HPDE6-E6E7 (cell line): Measurements from ENCODE around the gene CCDC97.

Experiments used
- DNase-seq: peaks from one replicate; pipeline ENCODE4 v3.0.0; 2011; ENCODE audit warnings: missing footprints; ENCODE audit errors: extremely low spot score

The CCDC97 gene

GRCh38 chr19:41320185-41320518, 10.2 kb downstream of the CCDC97 start:
- no peak for DNase-seq

- no peak for DNase-seq
Measured at GRCh38 chr19:41320568-41320967, 10.6 kb downstream of the CCDC97 start.

- no peak for DNase-seq
Measured at GRCh38 chr19:41321204-41321599, 11.2 kb downstream of the CCDC97 start.

- DNase-seq, result no peak
Measured at GRCh38 chr19:41321600-41322270, 11.8 kb downstream of the CCDC97 start.

GRCh38 chr19:41322451-41322850, 12.5 kb downstream of the CCDC97 start:
- DNase-seq, result no peak

GRCh38 chr19:41323023-41323422, 13.1 kb downstream of the CCDC97 start:
- no peak for DNase-seq

GRCh38 chr19:41323430-41324125, 13.6 kb downstream of the CCDC97 start:
- no peak for DNase-seq

- no peak for DNase-seq
Measured at GRCh38 chr19:41324231-41324702, 14.3 kb downstream of the CCDC97 start.

- DNase-seq, result peak; percentile 80
Measured at GRCh38 chr19:41324921-41325639, 15.1 kb downstream of the CCDC97 start.

- DNase-seq, result no peak
Measured at GRCh38 chr19:41325640-41325946, 15.6 kb downstream of the CCDC97 start.

GRCh38 chr19:41325947-41326706, 16.2 kb downstream of the CCDC97 start:
- DNase-seq, result no peak

- DNase-seq, result no peak
Measured at GRCh38 chr19:41327076-41327575, 17.2 kb downstream of the CCDC97 start.

GRCh38 chr19:41327576-41328156, 17.7 kb downstream of the CCDC97 start:
- DNase-seq, result peak; percentile 92

GRCh38 chr19:41328157-41328841, 18.3 kb downstream of the CCDC97 start:
- DNase-seq, result no peak

- DNase-seq, result no peak
Measured at GRCh38 chr19:41328842-41329225, 18.9 kb downstream of the CCDC97 start.

- no peak for DNase-seq
Measured at GRCh38 chr19:41330481-41330880, 20.5 kb downstream of the CCDC97 start.

GRCh38 chr19:41330946-41331678, 21.1 kb downstream of the CCDC97 start:
- DNase-seq, result no peak

GRCh38 chr19:41332000-41332399, 22.0 kb downstream of the CCDC97 start:
- no peak for DNase-seq

- DNase-seq, result no peak
Measured at GRCh38 chr19:41332468-41332867, 22.5 kb downstream of the CCDC97 start.

GRCh38 chr19:41334793-41335192, 24.8 kb downstream of the CCDC97 start:
- DNase-seq, result no peak
